GM21717 (cell line): ENCODE data around the gene TRIM24.

Source experiments
- ATAC-seq: cut with Tn5 transposase; IDR thresholded peaks from one replicate; pipeline ENCODE4 v1.9.1; 2021; ENCODE audit warnings: mild to moderate bottlenecking, moderate library complexity; ENCODE audit not compliant: unreplicated experiment

The TRIM24 gene

DNA sequence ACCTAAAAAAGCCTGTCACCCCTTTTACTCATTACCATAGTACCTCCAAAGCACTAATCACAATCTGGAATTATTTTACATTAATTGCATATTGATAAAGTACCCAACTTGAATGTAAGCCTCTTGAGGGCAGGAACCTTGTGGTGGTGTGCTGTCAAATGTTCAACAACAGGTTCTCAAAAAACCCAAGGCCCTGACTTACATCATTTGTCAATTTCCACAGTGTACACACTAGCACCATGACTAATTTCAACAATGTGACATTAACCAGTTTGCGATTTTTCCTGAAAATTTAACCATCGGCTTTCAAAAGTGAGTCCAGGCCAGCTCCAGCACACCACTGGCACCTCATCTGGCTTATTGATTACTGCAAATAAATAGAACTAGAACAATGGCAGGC, 153.6 kb downstream of the TRIM24 start:
- ATAC-seq, result no peak

- ATAC-seq, result no peak
Observed at GRCh38 chr7:138616085-138616484, 156.0 kb downstream of the TRIM24 start.

GRCh38 chr7:138618506-138618905, 158.4 kb downstream of the TRIM24 start:
- ATAC-seq, result no peak

DNA sequence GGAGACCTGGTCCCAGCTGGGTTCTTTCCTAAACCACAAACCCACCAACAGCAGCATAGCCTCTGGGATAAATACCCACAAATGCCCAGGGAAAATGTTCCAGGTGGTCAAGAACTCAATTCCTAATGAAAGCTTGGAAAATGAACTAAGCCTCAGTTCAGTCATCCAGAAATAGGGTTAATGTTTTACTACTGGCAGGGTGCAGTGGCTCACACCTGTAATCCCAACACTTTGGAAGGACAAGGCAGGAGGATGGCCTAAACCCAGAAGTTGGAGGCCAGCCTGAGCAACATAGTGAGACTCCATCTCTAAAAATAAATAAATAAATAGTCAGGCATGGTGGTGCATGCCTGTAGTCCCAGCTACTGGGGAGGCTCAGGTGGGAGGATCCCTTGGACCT, 158.9 kb downstream of the TRIM24 start:
- no peak for ATAC-seq

- ATAC-seq, result no peak
Observed at GRCh38 chr7:138622841-138623240, 162.8 kb downstream of the TRIM24 start.

- ATAC-seq, result no peak
Observed at GRCh38 chr7:138625084-138625848, 165.2 kb downstream of the TRIM24 start.

DNA sequence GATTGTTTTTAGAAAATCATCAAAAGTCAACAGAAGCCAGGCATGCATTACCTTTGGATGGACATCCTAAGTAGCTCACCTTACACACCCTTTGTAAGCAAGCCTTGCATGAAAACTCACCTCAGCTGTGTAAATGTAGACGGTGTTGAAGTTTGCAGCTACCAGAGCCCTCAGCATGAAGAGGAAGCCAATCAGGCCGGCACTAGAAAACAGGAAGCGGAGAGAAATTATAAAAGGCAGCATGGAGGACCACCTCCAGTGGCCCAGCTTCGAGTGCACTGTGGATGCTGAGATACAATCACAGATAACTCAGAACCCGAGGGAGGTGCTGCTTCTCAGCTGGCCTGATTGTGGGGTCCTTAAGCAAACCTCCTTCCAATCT, 165.8 kb downstream of the TRIM24 start:
- no peak for ATAC-seq

DNA sequence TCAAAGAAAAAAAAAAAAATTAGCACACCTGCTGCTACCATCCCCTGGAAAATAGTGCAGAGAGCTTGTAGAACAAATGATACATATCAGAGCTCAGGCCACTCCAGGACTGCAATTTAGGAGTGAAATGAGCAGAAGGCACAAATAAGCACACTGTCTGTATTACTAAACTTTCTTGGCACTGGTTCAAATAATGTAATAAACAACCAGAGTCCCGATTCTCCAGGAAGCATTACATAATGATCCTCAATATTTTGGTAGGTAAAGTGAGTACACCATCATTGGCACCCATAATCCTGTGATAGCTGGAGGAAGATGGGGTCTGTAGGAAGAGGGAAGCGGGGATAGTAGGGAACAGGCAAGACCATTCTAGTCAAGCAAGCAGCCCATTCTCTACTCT, 166.8 kb downstream of the TRIM24 start:
- no peak for ATAC-seq

DNA sequence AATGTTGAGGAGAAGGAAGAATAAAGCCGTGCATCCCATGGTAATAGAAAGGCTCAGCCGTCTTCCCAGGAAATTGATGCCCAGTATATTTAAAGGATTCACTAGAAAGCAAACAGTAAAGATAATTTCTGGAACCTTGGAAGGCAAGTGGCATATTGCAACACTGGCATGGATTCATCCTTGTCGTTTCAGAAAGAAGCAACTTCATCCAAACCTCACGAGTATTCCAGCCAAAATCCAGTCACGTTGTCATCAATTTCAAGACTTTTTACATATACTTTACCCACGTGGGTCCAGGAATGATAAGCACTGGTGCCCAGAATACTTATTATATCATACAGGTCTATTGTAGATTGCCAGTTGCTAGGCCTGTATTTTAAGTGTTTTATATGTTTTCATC, 167.3 kb downstream of the TRIM24 start:
- no peak for ATAC-seq

GRCh38 chr7:138630059-138630610, 170.1 kb downstream of the TRIM24 start:
- ATAC-seq, result no peak

- no peak for ATAC-seq
Observed at GRCh38 chr7:138632384-138632783, 172.3 kb downstream of the TRIM24 start.

DNA sequence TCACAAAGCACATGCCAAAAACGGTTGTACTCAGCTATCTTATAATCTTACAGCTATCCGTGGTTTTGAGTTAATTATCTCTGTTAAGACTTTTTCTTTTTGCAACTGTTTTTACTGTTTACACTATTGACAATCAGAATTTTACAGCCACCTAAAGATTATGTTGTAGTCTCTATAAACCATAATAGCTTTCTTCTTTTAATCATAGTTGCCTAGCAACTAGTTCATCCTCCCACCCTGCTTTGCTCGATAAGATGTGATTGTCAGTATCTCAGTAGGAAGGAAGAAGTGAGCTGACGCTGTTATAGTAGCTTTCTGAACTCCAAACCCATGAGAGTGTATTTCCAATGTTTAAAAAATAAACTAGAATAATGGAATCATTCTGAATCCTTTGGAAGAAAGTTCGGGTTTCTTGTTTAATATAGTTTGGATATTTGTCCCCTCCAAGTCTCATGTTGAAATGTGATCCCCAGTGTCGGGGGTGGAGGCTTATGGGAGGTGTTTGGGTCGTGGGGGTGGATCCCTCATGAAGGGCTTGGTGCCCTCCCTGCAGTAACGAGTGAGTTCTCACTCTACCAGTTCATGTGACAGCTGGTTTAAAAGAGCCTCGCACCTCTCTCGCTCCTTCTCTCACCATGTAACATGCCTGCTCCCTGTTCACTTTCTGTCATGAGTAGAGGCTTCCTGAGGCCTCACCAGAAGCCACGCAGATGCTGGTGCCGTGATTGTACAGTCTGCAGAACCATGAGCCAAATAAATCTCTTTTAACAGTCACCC, 173.0 kb downstream of the TRIM24 start:
- no peak for ATAC-seq
